HCT116 (cell line): ENCODE measurements around the gene KLK11.

Source experiments
- EZH2 ChIP-seq: fragments of 200-600 bp; sonication (generic); IDR thresholded peaks from 2 replicates; pipeline ENCODE4 v1.6.1; 2017; ENCODE audit warnings: antibody characterized with exemption, mixed run types
- EZH2phosphoT487 ChIP-seq: fragments of 200-600 bp; IDR thresholded peaks from 2 replicates; pipeline ENCODE4 v1.6.1; 2018; ENCODE audit warnings: antibody characterized with exemption, borderline replicate concordance
- FOSL1 ChIP-seq: IDR thresholded peaks from 2 replicates; pipeline ENCODE4 v1.6.1; 2012; ENCODE audit warnings: low read depth
- SIN3A ChIP-seq: IDR thresholded peaks from 2 replicates; pipeline ENCODE4 v1.6.1; 2012; ENCODE audit warnings: low read depth
- SP1 ChIP-seq: IDR thresholded peaks from 2 replicates; pipeline ENCODE4 v1.6.1; 2012; ENCODE audit warnings: low read depth
- TF ChIP-seq, protein P1 (sequence below), 3 experiments: fragments of 200-600 bp in 1 of 3; sonication (generic) in 1 of 3; IDR thresholded peaks in 2 of 3; conservative IDR thresholded peaks in 1 of 3; 2 replicates each; pipeline ENCODE4 v1.5.1; 2012 to 2017; ENCODE audit warnings: low read depth in 2 of 3, low read length in 2 of 3, antibody characterized with exemption in 1 of 3, borderline replicate concordance in 1 of 3, control low read depth in 1 of 3, mild to moderate bottlenecking in 1 of 3, mixed read lengths in 1 of 3, mixed run types in 1 of 3, moderate library complexity in 1 of 3; ENCODE audit not compliant: insufficient read depth in 1 of 3

DNA sequence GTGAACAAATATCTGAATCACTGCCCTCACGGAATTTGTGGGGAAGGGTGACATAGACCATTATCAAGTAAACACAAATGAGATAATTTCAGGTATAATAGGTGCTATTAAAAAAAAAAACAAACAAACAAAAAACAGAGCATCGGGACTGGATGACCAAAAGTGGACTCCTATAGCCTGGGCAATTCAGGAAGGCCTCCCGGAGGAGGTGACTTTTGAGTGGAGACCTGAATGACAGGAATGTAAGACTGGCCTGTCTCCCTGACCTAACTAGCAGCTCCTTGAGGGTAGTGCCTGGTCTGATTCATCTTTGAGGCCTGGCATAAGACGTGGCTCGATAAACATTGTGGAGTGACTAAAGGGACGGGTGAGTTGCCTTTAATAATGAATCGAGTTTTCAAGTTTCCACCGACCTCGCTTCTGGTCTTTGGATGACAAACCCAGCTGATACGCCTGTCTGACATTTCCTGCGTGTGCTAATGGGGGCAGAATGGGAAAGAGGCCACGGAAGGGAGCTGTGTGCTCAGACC is 13.7 kb downstream of the KLK11 start:
- TF ChIP-seq, protein P1, sequence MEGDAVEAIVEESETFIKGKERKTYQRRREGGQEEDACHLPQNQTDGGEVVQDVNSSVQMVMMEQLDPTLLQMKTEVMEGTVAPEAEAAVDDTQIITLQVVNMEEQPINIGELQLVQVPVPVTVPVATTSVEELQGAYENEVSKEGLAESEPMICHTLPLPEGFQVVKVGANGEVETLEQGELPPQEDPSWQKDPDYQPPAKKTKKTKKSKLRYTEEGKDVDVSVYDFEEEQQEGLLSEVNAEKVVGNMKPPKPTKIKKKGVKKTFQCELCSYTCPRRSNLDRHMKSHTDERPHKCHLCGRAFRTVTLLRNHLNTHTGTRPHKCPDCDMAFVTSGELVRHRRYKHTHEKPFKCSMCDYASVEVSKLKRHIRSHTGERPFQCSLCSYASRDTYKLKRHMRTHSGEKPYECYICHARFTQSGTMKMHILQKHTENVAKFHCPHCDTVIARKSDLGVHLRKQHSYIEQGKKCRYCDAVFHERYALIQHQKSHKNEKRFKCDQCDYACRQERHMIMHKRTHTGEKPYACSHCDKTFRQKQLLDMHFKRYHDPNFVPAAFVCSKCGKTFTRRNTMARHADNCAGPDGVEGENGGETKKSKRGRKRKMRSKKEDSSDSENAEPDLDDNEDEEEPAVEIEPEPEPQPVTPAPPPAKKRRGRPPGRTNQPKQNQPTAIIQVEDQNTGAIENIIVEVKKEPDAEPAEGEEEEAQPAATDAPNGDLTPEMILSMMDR (IDR thresholded peaks at IDR 0.05 in 2 of 3, conservative IDR thresholded peaks at IDR 0.05 in 1 of 3; ENCODE audit: borderline replicate concordance in 1 of 3, insufficient read depth in 1 of 3, low read depth in 2 of 3, low read length in 2 of 3): no peak
- TF ChIP-seq SP1 (no peak), EZH2 (no peak), SIN3A (no peak), EZH2phosphoT487 (no peak), FOSL1 (no peak)
